Panc1 (cell line): ENCODE results near the gene FILIP1L. TPM values are rescaled to one million over a fixed set of nuclear protein-coding genes. Genes with fewer than 3 reads are reported as not detected.

Experiments
- ATAC-seq: fragments of 200-7000 bp; cut with Tn5 transposase; 2 replicates; pipeline ENCODE4 v1.9.1; 2020; ENCODE audit warnings: mild to moderate bottlenecking, moderate library complexity
- BruUV-seq: library from RNA; stranded (reverse); fragments of 400-500 nt; replicated peaks from 2 replicates; lab custom pipeline; 2021; lab: Mats Ljungman, UMichigan
- CTCF ChIA-PET: fragments of 300-600 bp; sonication (Branson Sonifier 250); formaldehyde crosslinking; loops from one replicate; lab custom pipeline; 2022; ENCODE audit warnings: antibody characterized with exemption; lab: Charles Lee
- POLR2A ChIA-PET: fragments of 300-600 bp; sonication (Branson Sonifier 250); formaldehyde crosslinking; loops from one replicate; lab custom pipeline; 2022; ENCODE audit warnings: antibody characterized with exemption; lab: Charles Lee
- DNase-seq: peaks from one replicate; pipeline ENCODE4 v3.0.0-alpha.2; 2010; ENCODE audit warnings: low read depth, low spot score
- H3K27ac ChIP-seq: 2 replicates; pipeline ENCODE4 v1.5.1; 2011; ENCODE audit warnings: mild to moderate bottlenecking, low read length, inconsistent platforms
- H3K27me3 ChIP-seq: fragments of 200-500 bp; sonication (Bioruptor generic); 2 replicates; pipeline ENCODE4 v1.6.0; 2014; ENCODE audit warnings: low read length, inconsistent platforms; ENCODE audit not compliant: control insufficient read depth, insufficient read depth
- H3K36me3 ChIP-seq: fragments of 200-500 bp; sonication (Bioruptor generic); 2 replicates; pipeline ENCODE4 v1.5.1; 2014; ENCODE audit warnings: inconsistent platforms, mild to moderate bottlenecking, low read length, moderate library complexity; ENCODE audit not compliant: control insufficient read depth, insufficient read depth
- H3K4me1 ChIP-seq: 2 replicates; pipeline ENCODE4 v1.5.1; 2011; ENCODE audit warnings: inconsistent platforms, mild to moderate bottlenecking, low read length, moderate library complexity; ENCODE audit not compliant: control insufficient read depth, insufficient read depth
- H3K4me3 ChIP-seq, 2 experiments: 2 replicates each; pipeline ENCODE4 v1.5.1; 2011 to 2012; ENCODE audit warnings: low read depth in 2 of 2, low read length in 2 of 2, mild to moderate bottlenecking in 2 of 2, inconsistent platforms in 1 of 2, moderate library complexity in 1 of 2
- H3K9me3 ChIP-seq: fragments of 200-500 bp; sonication (Bioruptor generic); 2 replicates; pipeline ENCODE4 v1.5.1; 2014; ENCODE audit warnings: low read depth, mild to moderate bottlenecking, inconsistent platforms, low read length, moderate library complexity; ENCODE audit not compliant: control insufficient read depth, insufficient read depth
- POLR2AphosphoS5 ChIP-seq: IDR thresholded peaks from 2 replicates; pipeline ENCODE4 v1.6.1; 2012; ENCODE audit warnings: mild to moderate bottlenecking, low read depth, low read length, moderate library complexity
- REST ChIP-seq, 2 experiments: IDR thresholded peaks; 2 replicates each; pipeline ENCODE4 v1.6.1; 2011 to 2012; ENCODE audit warnings: low read depth in 2 of 2, control low read depth in 1 of 2, low read length in 1 of 2, mild to moderate bottlenecking in 1 of 2, moderate library complexity in 1 of 2; ENCODE audit not compliant: insufficient read depth in 1 of 2
- SIN3A ChIP-seq: IDR thresholded peaks from 2 replicates; pipeline ENCODE4 v1.6.1; 2012; ENCODE audit warnings: low read depth, mild to moderate bottlenecking, low read length, moderate library complexity, borderline replicate concordance; ENCODE audit not compliant: insufficient read depth
- TCF7L2 ChIP-seq: IDR thresholded peaks from 2 replicates; pipeline ENCODE4 v1.6.1; 2011; ENCODE audit warnings: mild to moderate bottlenecking, low read depth, low read length, inconsistent platforms
- in situ Hi-C: cut with HindIII; loops from 2 replicates; pipeline ENCODE4 v1.10.0; 2016; ENCODE audit warnings: low sequenced_read_pairs, low pct_unique_long_range_greater_than_20kb
- intact Hi-C: fragments of 100-400 bp; cut with micrococcal nuclease; formaldehyde crosslinking; loops from one replicate; pipeline ENCODE4 v1.10.0; 2022; ENCODE audit not compliant: unreplicated experiment
- total RNA-seq: library from RNA; stranded (reverse); gene quantifications from one replicate; pipeline ENCODE4 v1.2.1, GENCODE V29; 2021; ENCODE audit not compliant: unreplicated experiment
- TF ChIP-seq, protein P1 (sequence below): fragments of 450-650 bp; IDR thresholded peaks from 2 replicates; pipeline ENCODE4 v1.5.1; 2017; ENCODE audit warnings: mild to moderate bottlenecking

Gene FILIP1L
- total RNA-seq, 1 experiment from 2014 or later: 3.2 TPM

- in situ Hi-C loops (no loop called here), intact Hi-C loops (no loop called here)
- H3K27me3 ChIP-seq: no peaks in the 10 kb centered on the region
- ATAC-seq: no peak
- H3K36me3 ChIP-seq: no peaks in the 10 kb centered on the region
- H3K27ac ChIP-seq: no peak overlapping the region
- no peak overlapping the region for H3K4me3 ChIP-seq
- BruUV-seq: no TSS peak
- TF ChIP-seq TCF7L2 (no peak), SIN3A (no peak), REST (IDR thresholded peaks at IDR 0.05; ENCODE audit: insufficient read depth in 1 of 2, low read depth in 2 of 2, low read length in 1 of 2) (no peak), POLR2AphosphoS5 (no peak)
- TF ChIP-seq, protein P1, sequence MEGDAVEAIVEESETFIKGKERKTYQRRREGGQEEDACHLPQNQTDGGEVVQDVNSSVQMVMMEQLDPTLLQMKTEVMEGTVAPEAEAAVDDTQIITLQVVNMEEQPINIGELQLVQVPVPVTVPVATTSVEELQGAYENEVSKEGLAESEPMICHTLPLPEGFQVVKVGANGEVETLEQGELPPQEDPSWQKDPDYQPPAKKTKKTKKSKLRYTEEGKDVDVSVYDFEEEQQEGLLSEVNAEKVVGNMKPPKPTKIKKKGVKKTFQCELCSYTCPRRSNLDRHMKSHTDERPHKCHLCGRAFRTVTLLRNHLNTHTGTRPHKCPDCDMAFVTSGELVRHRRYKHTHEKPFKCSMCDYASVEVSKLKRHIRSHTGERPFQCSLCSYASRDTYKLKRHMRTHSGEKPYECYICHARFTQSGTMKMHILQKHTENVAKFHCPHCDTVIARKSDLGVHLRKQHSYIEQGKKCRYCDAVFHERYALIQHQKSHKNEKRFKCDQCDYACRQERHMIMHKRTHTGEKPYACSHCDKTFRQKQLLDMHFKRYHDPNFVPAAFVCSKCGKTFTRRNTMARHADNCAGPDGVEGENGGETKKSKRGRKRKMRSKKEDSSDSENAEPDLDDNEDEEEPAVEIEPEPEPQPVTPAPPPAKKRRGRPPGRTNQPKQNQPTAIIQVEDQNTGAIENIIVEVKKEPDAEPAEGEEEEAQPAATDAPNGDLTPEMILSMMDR: no peak
- DNase-seq: no peak
- CTCF ChIA-PET: no interaction called here
- H3K9me3 ChIP-seq: no peaks in the 10 kb centered on the region
- POLR2A ChIA-PET: no interaction called here
- peaks cover 2% of the 10 kb centered on the region; the same call in 1 of the 2 replicates for H3K4me1 ChIP-seq
Measured at GRCh38 chr3:99879275-99879674, 235.0 kb downstream of the FILIP1L start.

DNA sequence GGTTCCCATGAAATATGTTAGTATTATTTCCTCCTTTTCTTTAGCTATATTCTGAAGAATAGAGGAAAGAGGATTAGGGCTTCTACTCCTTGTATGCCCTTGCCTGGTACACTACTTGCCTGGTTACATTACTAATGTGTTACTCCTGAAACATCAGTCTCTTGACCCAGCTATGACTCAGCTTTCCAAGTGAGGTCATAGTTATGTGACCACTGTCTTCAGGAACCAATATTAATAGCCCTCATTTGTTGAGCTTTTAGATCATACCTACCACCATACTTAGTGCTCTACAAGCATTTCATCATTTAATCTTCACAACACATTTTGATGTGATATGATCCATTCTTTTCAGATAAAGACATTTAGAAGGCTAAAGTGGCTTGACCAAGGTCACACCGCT lies 236.3 kb downstream of the FILIP1L start:
- DNase-seq: no peak
- Histone ChIP-seq H3K9me3 (no peaks in the 10 kb centered on the region), H3K36me3 (no peaks in the 10 kb centered on the region), H3K4me3 (no peak overlapping the region), H3K27ac (no peak overlapping the region), H3K4me1 (peaks cover 4% of the 10 kb centered on the region; the same call in 1 of the 2 replicates), H3K27me3 (no peaks in the 10 kb centered on the region)
- ChIA-PET CTCF (interaction anchor here (0.5 kb wide), 1 partner anchor 46 kb away, joined by 9 read pairs; no protein-coding TSS in a partner anchor), POLR2A (no interaction called here)
- TF ChIP-seq POLR2AphosphoS5 (no peak), TCF7L2 (no peak), SIN3A (no peak), REST (IDR thresholded peaks at IDR 0.05; ENCODE audit: insufficient read depth in 1 of 2, low read depth in 2 of 2, low read length in 1 of 2) (no peak)
- TF ChIP-seq, protein P1: no peak
- BruUV-seq: no TSS peak
- no peak for ATAC-seq
- in situ Hi-C loops (no loop called here), intact Hi-C loops (no loop called here)
